ENCODE measurements around the gene CHKA.
A peak's percentile ranks its signal among the peaks of the same experiment; 100 is the strongest.

CHKA gene

DNA sequence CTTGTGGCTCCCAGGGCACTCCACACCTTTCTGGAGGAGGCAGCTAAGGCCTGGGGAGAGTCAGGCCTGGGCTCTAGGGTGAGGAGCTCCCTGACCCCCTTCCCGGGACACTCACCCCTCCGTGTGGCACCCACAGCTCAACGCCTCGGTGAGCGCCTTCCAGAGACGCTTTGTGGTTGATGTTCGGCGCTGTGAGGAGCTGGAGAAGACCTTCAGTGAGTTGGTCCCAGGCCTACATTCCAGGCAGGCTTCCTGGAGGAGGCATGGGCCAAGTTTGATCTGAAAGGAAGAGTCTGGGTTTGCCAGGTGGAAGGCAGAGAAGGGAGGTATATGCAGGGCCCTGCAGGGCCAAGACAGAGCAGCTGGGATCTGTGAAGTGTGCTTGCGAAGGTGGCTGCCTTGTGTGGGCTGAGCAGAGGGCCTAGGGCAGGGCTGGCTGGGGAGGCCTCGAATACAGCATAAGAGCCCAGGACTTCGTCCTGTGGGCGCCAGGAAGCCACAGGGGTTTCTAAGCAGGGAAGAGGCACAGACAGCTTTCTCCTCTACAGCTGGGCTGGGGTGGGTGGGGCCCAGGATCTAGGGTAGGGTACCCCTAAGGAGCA, 79.5 kb downstream of the CHKA start:
- no peak for DNase-seq (ENCODE audit: low read depth)
- H3K4me3 ChIP-seq (ENCODE audit: low read depth, low read length): no peak overlapping the region
- TF ChIP-seq, protein P1, sequence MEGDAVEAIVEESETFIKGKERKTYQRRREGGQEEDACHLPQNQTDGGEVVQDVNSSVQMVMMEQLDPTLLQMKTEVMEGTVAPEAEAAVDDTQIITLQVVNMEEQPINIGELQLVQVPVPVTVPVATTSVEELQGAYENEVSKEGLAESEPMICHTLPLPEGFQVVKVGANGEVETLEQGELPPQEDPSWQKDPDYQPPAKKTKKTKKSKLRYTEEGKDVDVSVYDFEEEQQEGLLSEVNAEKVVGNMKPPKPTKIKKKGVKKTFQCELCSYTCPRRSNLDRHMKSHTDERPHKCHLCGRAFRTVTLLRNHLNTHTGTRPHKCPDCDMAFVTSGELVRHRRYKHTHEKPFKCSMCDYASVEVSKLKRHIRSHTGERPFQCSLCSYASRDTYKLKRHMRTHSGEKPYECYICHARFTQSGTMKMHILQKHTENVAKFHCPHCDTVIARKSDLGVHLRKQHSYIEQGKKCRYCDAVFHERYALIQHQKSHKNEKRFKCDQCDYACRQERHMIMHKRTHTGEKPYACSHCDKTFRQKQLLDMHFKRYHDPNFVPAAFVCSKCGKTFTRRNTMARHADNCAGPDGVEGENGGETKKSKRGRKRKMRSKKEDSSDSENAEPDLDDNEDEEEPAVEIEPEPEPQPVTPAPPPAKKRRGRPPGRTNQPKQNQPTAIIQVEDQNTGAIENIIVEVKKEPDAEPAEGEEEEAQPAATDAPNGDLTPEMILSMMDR (IDR thresholded peaks at IDR 0.05; ENCODE audit: low read depth, low read length, missing control alignments): no peak

DNA sequence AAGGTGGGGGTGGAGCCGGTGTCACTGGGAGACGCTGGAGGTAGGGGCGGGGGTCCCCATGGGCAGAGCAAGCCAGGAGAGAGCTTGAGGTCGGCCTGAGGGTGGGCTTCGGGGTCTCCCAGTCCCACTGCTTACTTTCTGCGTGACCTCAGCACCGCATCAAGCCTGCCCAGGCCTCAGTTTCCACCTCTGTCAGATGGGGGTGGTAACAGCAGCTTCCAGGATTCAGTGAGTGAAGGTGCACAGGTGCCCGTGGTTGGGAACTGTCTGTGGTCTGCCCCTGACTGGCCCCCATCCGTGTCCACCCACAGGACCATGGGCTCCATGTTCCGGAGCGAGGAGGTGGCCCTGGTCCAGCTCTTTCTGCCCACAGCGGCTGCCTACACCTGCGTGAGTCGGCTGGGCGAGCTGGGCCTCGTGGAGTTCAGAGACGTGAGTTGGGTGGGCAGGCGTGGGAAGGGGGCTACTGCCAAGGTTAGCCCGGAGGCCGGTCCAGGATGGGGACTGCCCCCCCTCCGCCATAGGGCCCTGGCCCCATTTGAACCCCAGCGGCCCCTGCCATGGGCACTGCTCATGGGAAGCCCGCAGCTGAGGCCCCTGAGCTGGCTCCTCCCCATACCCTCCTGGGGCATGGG, 80.1 kb downstream of the CHKA start:
- peak overlapping the region; percentile 90 for H3K4me3 ChIP-seq (ENCODE audit: low read depth, low read length)
- DNase-seq (ENCODE audit: low read depth): no peak
- TF ChIP-seq, protein P1 (IDR thresholded peaks at IDR 0.05; ENCODE audit: low read depth, low read length, missing control alignments): no peak

DNA sequence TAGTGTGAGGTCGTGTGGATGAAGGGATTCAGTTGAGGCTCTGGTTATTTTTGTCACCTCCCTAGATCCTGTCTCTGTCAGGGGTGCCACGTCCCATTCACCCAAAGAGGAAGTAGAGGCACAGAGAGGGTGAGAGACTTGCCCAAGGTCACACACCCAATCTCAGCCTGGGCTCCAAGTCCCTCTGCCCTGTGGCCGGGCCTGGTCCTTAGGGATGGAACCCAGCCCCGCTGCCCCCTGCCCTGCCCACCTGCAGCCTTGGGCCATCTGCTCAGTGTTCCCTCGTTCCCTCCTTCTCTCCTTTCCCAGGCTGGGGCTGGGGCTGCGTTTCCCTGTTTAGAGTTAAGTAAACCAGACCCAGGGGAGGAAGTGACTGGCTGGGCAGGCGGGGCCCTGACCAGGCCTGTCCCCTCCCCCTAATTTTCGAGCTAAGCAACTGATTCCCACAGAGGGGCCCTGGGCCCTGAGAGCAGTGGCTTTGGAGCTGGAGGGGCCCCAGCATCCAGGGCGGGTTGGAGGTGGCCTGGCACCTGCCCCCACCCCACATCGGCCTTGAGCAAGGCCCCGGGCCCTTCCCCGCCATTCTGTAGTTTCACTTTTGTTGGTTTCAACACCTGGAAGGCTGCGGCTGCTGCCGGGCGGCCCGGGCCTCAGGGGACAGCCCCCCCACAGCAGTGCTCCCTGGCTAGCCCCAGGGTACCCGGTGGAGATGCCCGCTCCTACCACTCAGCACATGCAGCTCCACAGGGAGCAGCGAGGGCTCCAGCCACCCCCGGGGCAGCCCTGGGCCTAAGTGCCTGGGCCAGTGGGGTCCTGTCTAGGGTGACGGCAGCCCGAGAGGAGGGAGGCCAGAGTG, 80.9 kb downstream of the CHKA start:
- peak overlapping the region; percentile 90 for H3K4me3 ChIP-seq (ENCODE audit: low read depth, low read length)
- no peak for DNase-seq (ENCODE audit: low read depth)
- TF ChIP-seq, protein P1 (IDR thresholded peaks at IDR 0.05; ENCODE audit: low read depth, low read length, missing control alignments): no peak

DNA sequence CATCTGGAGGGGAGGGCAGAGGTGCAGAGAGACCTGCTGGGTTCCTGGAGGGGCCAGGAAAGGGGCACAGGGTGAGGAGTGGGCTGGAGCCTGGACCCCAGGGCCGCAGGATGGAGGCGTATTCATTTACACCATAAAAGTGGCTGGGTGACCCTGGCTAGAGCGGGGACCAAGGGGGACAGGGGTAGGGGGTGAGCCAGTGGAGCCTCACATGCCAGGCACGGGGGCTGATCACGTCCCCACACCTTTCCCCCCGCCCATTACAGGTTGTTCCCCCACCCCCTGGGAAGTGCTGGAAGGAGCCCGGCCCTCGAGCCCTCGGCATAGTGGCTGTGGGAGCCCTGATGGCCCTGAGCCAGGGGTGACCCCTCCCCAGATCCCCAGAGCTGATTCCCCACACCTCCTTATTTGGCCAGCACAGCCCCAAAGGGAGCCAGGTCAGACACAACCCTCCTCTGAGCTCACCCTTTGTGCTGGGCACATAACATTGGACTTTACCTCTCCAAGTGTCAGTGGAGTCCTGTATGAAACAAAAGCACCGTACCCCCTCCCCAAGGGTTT, 81.6 kb downstream of the CHKA start:
- H3K4me3 ChIP-seq (ENCODE audit: low read depth, low read length): peak overlapping the region; percentile 90
- TF ChIP-seq, protein P1 (IDR thresholded peaks at IDR 0.05; ENCODE audit: low read depth, low read length, missing control alignments): no peak
- DNase-seq (ENCODE audit: low read depth): no peak

DNA sequence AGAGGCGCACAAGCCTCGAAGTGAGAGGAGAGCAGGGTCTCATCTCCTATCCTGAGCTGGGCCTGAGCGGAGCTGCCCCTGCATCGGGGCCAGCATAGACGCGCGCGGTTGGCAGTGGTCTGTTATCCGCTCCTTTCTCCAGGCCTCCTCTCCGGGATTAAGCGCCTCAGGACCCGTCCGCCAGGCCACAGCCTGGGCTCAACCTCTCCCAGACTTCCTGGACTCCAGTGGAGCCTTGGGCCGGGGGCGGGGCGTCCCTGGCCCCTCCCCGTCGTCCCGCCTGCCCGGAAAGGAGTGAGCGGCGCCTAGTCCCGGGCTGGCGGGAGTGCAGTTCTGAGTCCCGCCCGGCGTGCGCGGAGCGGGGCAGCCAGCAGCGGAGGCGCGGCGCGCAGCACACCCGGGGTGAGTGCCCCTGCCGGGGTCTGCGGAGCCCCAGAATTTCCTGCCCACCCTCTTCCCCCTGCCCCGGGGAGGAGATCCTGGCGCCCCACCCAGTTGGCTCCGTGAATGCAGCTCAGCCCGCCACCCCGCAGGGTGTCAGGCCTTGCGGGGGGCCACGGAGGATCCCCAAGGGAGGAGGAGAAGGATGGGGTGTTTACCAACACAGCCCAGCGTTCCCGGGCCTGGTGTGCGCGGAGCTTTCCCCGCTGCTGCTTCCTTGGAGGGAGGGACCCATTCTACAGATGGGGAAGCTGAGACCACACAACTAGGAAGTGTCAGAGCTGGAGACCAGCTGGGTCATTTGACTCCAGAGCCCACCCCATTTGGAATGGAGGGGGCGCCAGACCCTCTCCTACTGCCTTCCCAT, 82.3 kb downstream of the CHKA start, which contains the start of gene TCIRG1:
TSS of gene TCIRG1 (plus strand) at position 308 of the 808 bp plus-strand sequence. CDS start 2,247 bp downstream, outside the sequence.
- peak within 1 kb of the TSS; percentile 90 for H3K4me3 ChIP-seq (ENCODE audit: low read depth, low read length)
- no peak for DNase-seq (ENCODE audit: low read depth)
- TF ChIP-seq, protein P1 (IDR thresholded peaks at IDR 0.05; ENCODE audit: low read depth, low read length, missing control alignments): no peak

DNA sequence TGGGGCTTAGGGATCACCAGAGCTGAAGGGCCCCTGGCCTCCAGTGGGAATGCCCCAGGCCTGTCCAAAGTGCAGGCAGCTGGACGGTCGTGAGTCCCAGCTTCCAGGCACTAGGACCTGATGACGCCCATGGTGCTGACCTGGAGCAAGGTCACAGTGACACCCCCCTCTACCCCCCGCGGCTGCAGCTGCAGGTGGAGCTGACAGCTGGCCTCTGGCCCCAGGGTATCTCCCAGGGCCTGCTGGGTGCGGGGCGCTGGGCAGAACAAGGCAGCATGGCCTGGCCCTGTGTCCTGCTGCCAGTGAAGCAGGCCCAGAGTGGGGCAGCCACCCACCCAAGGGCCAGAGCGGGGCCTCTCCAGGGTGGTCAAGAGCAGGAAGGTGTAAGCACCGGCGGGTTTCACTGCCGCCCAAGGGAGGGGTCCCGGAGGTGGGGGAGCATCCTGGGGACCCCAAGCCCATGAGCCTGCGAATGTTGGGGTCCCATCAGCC, 82.9 kb downstream of the CHKA start:
- TF ChIP-seq, protein P1 (IDR thresholded peaks at IDR 0.05; ENCODE audit: low read depth, low read length, missing control alignments): no peak
- DNase-seq (ENCODE audit: low read depth): no peak

More for the DNA sequence above, 82.9 kb downstream of the CHKA start:
- H3K4me3 ChIP-seq (ENCODE audit: low read depth, low read length): peak overlapping the region; percentile 90
